Stromal cell of bone marrow (primary cell): ENCODE results near the gene LRRC75B.

Experiments
- DNase-seq: peaks from one replicate; pipeline ENCODE4 v3.0.0-alpha.2; 2012; ENCODE audit warnings: low read depth

Gene LRRC75B

DNA sequence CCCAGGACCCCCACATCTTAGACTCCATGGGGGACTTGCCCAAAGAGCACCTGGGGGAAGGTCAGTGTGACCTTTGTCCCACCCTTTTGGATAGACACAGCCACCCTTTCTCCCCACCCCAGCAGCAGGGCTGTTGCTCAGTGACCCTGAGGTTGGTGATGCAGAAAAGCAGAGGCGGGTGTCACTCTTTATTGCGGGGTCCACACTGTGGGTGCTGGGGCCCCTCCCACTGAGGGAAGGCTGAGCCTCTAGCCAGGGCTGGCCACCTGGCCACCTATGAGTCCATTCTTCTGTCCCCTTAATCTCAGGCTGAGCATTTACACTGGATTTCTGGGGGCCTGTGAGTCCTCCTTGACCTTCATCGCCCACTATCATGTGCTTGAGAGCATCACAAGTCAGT lies 7.4 kb downstream of the LRRC75B start:
- DNase-seq: no peak

DNA sequence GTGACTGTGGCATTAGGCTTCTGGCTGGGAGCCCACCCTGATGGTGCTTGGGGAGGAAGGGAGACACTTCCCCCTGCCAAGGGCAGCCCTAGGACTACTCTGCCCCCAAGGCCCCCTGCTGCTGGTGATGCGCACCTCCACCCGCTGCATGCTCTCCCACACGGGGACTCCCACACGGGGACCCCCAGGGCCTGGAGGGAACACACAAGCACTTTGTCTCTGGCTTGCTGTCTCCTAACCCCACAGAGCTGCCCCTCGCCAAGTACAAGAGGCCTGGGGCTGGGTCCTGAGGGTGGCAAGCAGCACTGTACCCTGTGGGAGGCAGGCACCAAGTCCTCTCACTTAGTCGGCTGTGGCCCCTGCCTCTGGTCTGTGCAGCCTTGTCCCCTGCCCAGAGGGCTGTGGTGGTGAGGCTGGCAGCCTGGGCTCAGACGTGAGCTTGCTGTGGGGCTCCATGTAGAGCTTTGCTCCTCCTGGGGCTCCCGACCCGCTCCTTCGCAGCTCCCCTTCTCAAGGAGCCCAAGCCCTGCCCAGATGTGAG lies 7.9 kb downstream of the LRRC75B start:
- no peak for DNase-seq

DNA sequence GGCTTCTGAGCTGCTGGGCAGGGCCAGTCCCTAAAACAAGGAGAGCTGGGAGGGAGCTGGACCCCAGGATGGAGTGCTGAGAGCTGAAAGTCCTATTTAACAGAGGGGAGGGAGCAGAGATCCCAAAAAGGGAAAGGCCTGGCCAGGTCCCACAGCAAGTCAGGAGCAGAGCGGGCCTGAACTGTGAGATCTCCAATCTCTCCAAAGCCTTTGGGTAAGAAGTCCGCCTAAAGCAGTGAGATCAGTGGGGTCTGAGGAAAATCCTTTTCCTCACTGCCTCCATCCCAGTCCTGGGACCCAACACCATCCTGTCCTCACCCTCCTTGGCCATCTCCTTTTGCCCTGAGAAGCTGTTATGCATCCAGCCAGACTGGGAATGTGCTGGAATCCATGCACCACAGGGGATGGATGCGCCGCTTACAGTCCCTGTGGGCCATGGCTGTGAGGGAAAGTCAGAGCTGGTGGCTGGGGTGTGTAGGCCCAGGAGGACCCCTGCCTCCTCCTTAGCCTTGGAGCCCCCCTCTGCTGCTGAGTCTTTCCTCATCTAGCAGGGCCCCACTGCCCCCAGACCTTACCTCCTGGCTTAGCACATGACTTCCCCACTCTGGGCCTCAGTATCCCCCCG lies 8.6 kb downstream of the LRRC75B start:
- no peak for DNase-seq

- DNase-seq: no peak
Measured at GRCh38 chr22:24583221-24584165, 9.4 kb downstream of the LRRC75B start.

DNA sequence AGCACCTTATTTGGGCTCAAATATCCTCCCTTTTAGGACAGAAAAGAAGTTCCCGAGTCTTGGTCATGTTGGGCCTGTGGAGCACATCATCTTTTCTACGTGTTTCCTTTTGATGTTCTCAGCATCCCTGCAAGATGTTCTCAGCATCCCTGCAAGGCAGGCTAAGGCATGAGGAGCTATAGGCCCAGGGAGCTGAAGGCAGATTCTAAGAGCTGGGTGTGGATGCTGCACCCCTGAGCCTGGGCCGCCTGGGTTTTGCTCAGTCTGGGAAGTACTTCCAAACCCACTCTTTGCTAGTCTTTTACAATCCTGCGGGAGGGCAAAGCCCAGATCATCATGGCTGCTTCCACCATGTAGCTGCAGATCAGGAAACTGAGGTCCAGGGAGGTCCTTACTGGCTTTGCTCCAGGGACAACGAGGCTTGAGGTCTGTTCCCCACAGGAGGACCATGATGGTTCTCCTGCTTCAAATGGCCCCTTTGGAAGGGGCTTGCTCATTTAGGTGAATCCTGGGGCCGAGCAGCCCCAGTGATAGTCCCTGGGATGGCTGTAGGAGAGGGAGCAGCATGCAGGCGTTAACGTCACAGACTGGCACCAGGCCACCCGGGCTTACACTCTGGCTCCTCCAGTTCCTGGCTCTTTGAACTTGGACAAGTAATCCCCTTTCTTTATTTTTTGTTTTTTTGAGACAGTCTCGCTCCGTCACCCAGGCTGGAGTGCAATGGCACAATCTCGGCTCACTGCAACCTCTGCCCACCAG lies 10.6 kb downstream of the LRRC75B start:
- no peak for DNase-seq

DNA sequence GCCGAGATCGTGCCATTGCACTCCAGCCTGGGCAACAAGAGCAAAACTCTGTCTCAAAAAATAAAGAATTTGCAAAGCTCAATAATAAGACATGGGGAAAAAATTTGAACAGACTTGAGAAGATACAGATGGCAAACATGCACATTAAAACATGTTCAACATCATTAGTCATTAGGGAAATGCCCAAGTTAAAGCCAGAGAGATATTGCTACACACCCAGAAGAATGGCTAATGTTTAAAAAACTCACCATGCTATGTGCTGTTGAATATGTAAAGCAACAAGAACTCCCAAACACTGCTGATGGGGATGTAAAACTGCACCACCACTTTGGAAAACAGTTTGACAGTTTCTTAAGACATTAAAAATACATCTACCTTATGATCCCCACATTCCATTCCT lies 12.6 kb downstream of the LRRC75B start:
- DNase-seq: peak; percentile 48

DNA sequence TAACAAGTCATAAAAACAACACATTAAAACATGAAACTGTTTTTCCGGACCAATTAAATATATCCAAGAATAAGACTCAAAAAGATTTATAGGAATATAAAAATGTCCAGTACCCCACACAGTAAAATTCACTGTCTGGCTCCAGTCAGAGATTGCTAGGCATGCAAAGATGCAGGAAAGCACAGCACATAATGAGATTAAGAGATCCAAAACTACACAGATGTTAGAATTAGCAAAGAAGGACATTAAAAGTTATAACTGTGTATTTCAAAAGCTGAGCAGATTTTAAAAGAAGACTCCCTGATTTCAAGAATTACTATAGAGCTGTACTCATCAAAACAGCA lies 13.6 kb downstream of the LRRC75B start:
- DNase-seq: no peak

GRCh38 chr22:24578355-24579257 lies 14.3 kb downstream of the LRRC75B start:
- no peak for DNase-seq

- DNase-seq: no peak
Measured at GRCh38 chr22:24576778-24577177, 16.1 kb downstream of the LRRC75B start.

GRCh38 chr22:24571266-24571665 lies 21.6 kb downstream of the LRRC75B start:
- DNase-seq: no peak

- DNase-seq: no peak
Measured at GRCh38 chr22:24567668-24568067, 25.2 kb downstream of the LRRC75B start.

GRCh38 chr22:24566899-24567511 lies 25.9 kb downstream of the LRRC75B start:
- no peak for DNase-seq

DNA sequence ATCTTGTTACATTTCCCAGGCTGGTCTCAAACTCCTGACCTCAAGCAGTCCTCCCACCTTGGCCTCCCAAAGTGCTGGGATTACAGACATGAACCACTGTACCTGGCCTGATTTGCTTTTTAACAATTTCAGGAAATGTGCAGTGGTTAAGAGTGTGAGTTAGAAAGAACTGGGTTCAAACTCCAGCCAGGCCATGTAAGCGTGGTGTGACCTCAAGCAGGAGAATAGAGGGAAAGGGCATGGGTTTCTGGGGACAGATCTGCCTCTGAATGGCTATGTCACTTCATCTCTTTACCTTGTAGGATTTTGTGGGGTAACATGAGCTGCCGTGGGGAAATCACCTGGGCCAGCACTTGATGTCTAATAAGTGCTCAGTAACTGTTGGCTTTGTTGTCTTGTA lies 27.8 kb downstream of the LRRC75B start:
- DNase-seq: no peak

GRCh38 chr22:24564376-24565058 lies 28.4 kb downstream of the LRRC75B start:
- DNase-seq: no peak

GRCh38 chr22:24563246-24563645 lies 29.6 kb downstream of the LRRC75B start:
- DNase-seq: no peak

DNA sequence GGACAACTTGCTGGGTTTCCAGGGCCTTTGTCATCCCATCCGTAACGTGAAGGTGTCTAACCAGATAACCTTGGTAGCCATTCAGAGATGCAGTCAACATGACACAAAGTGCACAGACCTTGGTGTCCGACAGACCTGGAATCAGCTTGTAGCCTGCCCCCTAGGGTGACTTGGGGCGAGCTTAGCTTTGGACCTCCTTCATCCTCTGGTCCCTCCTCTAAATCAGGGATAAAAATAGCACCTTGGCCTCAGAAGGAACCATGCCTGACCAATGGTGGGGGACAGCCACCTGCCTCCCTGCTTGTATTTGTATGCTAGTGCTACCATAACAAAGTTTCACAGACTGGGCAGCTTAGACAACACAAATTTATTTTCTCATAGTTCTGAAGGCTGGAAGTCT lies 33.4 kb downstream of the LRRC75B start:
- no peak for DNase-seq

DNA sequence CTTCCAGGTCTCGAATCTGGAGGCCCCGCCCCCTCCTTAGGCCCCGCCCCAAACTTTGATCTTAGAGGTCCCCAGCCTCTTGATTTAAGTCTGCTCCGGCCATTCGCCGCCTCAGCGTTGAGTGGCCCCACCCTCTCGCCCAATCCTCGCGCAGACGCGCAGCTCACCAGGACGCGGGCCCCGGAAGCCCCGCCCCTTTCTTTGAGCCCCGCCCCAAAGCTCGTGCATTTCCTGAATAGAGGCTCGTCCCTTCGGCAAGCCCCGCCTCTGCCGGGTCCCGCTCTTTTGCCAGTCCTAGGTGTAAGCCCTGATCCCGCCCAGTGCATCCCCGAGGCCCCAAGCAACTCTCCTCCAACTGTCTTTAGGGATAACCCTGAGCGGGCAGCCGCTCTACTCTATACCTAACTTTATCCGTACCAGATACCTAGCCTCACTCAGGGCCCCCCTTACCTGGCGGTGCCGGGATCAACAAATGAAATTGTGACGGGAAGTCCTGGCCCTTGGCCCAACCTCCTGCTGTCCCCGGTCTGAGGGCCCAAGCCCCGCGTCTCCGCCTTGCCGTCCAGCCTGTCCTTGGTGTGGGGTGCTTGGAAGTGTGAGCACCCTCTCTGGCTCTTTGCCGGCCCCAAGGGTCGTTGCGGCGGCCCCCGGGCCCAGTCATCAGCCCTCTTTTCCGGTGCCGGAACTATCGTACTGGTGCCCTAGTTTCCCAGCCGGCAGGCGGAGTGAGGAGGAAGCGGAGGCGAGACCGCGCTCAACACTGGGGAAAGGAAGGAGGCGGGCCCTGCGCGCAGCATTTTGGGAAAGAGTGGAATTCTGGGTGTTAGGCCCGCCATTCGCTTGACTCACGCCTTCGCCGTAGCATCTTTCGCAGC lies 37.5 kb downstream of the LRRC75B start, which contains the start of gene SNRPD3:
Gene SNRPD3 (plus strand): TSS at position 835 of the 875 bp plus-strand sequence. CDS start 1,676 bp downstream, outside the sequence.
- DNase-seq: peak; percentile 97

DNA sequence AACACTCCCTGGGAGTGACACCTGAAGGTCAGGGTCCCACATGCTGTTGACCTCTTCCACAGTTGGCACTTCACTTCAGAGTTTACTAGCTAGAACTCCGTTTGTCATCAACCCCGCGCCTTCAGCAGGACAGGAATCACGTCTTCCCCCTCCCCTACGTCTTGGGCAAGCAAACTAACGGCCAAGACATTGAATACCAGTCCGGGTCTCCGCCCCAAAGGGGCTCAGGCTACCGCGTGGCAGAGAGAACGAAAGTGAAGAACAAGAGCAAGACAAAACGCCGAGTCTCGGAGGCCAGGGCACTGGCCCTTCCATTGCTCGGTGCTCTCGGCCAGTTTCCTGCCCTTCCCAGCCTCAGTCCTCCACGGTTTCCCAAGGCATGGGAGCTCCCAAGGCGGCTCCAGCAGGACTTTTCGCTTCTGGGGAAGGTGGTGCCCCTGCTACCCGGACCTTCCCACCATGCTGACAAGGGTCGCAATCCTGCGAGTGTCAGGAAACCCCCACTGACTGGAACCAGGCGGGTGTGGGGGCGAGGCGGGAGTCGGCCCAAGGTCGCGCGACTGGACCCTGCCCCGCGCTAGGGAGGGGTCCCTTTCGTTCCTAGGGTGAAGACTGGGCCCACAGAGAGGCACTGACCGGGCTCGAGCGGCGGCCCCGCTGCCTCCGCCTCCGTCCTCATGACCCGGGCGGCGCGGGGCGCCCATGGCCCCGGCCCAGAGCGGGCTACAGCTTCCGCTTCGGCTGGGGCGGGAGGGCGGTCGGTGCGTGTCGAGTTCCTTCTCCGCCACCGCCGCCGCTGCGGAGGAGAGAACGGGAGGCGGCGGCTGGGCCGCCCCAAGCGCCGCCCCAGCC lies 38.3 kb downstream of the LRRC75B start, which contains the start of gene GUCD1:
Gene GUCD1 (minus strand): TSS at position 826 of the 852 bp plus-strand sequence. CDS start 147 bp downstream, at position 679.
- no peak for DNase-seq
